Colonic mucosa (tissue), 4 donors: Measurements from ENCODE around the gene ABCC3. TPM values are rescaled to one million over a fixed set of nuclear protein-coding genes. Genes with fewer than 3 reads are reported as not detected.
A peak's percentile ranks its signal among the peaks of the same experiment; 100 is the strongest.
"Not testable (repeated sequence)": the region's sequence is repeated elsewhere in the genome, so short reads cannot be mapped to it uniquely, and the experiment has no call there.

ENCODE experiments used
- DNase-seq: peaks from one replicate; pipeline ENCODE4 v3.0.0-alpha.2; 2020
- H3K27ac ChIP-seq: fragments of 200-600 bp; one replicate; pipeline ENCODE4 v1.8.0; 2021
- H3K27me3 ChIP-seq: fragments of 200-600 bp; one replicate; pipeline ENCODE4 v1.8.0; 2021
- H3K36me3 ChIP-seq: fragments of 200-600 bp; one replicate; pipeline ENCODE4 v1.8.0; 2021
- H3K4me1 ChIP-seq: fragments of 200-600 bp; one replicate; pipeline ENCODE4 v1.8.0; 2021; ENCODE audit warnings: mild to moderate bottlenecking
- H3K4me3 ChIP-seq: fragments of 200-600 bp; one replicate; pipeline ENCODE4 v1.8.0; 2021
- H3K9ac ChIP-seq, 2 donors: one replicate each; pipeline ENCODE4 v1.7.0; 2013; ENCODE audit warnings: control low read depth in 2 of 2, low read depth in 2 of 2, low read length in 2 of 2
- H3K9me3 ChIP-seq: fragments of 200-600 bp; one replicate; pipeline ENCODE4 v1.8.0; 2021
- CTCF ChIP-seq: fragments of 200-600 bp; IDR thresholded peaks from one replicate; pipeline ENCODE4 v1.8.0; 2022; ENCODE audit warnings: antibody characterized with exemption, mild to moderate bottlenecking
- intact Hi-C: fragments of 100-400 bp; cut with DNase I; formaldehyde crosslinking; loops from one replicate; pipeline ENCODE4 v1.14.1; 2022
- total RNA-seq, 2 donors: library from RNA; stranded (reverse); fragmentation: NEBNext Ultra II Directional in 1 of 2; extraction: Animal tissue kit (Norgen Biotek cat#: 25700) in 1 of 2; gene quantifications; one replicate each; pipeline ENCODE4 v1.2.1, GENCODE V29; 2021
- donor health status: healthy.
- donor health status: DM: no; HTN: no; CAD: no.
- donor health status: DM: no; HTN: no; CAD: no.

ABCC3 gene
- total RNA-seq, 2 donors from 2014 or later, result 187 to 226 TPM

GRCh38 chr17:50719144-50719923 is 84.7 kb downstream of the ABCC3 start, which contains the start of gene LUC7L3:
LUC7L3 (plus strand) TSS chr17:50719603; CDS start chr17:50719733, 130 bp downstream.
- Histone ChIP-seq H3K4me3 (peak within 1 kb of the TSS; percentile 95), H3K4me1 (peaks cover 16% of the 10 kb centered on the region), H3K36me3 (no peaks in the 10 kb centered on the region), H3K27me3 (no peaks in the 10 kb centered on the region), H3K9me3 (no peaks in the 10 kb centered on the region), H3K27ac (peak within 1 kb of the TSS; percentile 99), H3K9ac (peak within 1 kb of the TSS; percentile 79 to 92)
- intact Hi-C loops, result no loop called here
- TF ChIP-seq CTCF, result no peak
- DNase-seq, result peak; percentile 95

GRCh38 chr17:50719924-50720794 is 85.5 kb downstream of the ABCC3 start:
- Histone ChIP-seq H3K9me3 (no peaks in the 10 kb centered on the region), H3K27ac (peak overlapping the region; percentile 99), H3K4me3 (peak overlapping the region; percentile 95), H3K27me3 (no peaks in the 10 kb centered on the region), H3K36me3 (no peaks in the 10 kb centered on the region), H3K4me1 (peaks cover 17% of the 10 kb centered on the region), H3K9ac (peak overlapping the region; percentile 79 to 92)
- no peak for TF ChIP-seq CTCF
- DNase-seq, result no peak
- intact Hi-C loops, result loop anchor here (5.0 kb wide), 1 partner anchor 47 kb away; the partner anchor contains the start of gene ANKRD40CL

- no peak for DNase-seq
- Histone ChIP-seq H3K4me3 (peak overlapping the region; percentile 95), H3K4me1 (peaks cover 24% of the 10 kb centered on the region), H3K27ac (peak overlapping the region; percentile 99), H3K9me3 (no peaks in the 10 kb centered on the region), H3K9ac (peak overlapping the region in 1 of 2 donors; percentile 92), H3K36me3 (no peaks in the 10 kb centered on the region), H3K27me3 (no peaks in the 10 kb centered on the region)
- no peak for TF ChIP-seq CTCF
- intact Hi-C loops, result loop anchor here (5.0 kb wide), 1 partner anchor 46 kb away; the partner anchor contains the start of gene ANKRD40CL
Observed at GRCh38 chr17:50721194-50722010, 86.7 kb downstream of the ABCC3 start.

DNA sequence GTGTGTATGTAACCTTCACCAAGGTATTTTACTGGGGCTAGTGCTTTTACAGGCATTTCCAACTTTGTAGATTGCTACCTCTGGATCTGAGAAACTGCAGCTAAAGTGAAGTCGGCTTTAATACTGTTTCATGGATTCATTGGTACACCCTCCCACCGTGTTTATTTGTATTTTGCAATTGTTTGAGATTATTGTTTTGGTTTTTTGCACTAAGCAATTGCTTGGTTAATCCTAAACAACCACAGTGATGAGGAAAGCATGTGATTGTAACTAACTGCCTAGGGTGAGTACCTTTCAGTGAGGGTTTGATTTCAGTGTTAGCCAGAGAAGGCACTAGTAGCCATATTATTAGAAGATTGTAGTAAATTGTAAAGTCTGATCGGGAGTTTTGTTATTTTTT is 88.1 kb downstream of the ABCC3 start:
- no peak overlapping the region for H3K4me3 ChIP-seq
- peaks cover 24% of the 10 kb centered on the region for H3K4me1 ChIP-seq
- TF ChIP-seq CTCF, result no peak
- H3K27me3 ChIP-seq, result no peaks in the 10 kb centered on the region
- H3K9ac ChIP-seq, result no peak overlapping the region
- no peaks in the 10 kb centered on the region for H3K9me3 ChIP-seq
- intact Hi-C loops, result loop anchor here (5.0 kb wide), 1 partner anchor 45 kb away; the partner anchor contains the start of gene ANKRD40CL
- H3K27ac ChIP-seq, result no peak overlapping the region
- no peak for DNase-seq
- no peaks in the 10 kb centered on the region for H3K36me3 ChIP-seq

GRCh38 chr17:50724622-50725021 is 89.9 kb downstream of the ABCC3 start:
- H3K27ac ChIP-seq, DNase-seq, H3K9ac ChIP-seq, H3K36me3 ChIP-seq, H3K9me3 ChIP-seq, H3K4me3 ChIP-seq, H3K27me3 ChIP-seq: not testable (repeated sequence)
- intact Hi-C loops, result loop anchor here (5.0 kb wide), 1 partner anchor 43 kb away; the partner anchor contains the start of gene ANKRD40CL
- peaks cover 24% of the 10 kb centered on the region for H3K4me1 ChIP-seq
